HEK293 (cell line): ENCODE measurements around the gene LECT2.

ENCODE experiments used
- CTCF ChIA-PET: fragments of 350-600 bp; formaldehyde crosslinking; extraction: SDS; loops from one replicate; lab custom pipeline; 2021; ENCODE audit warnings: antibody characterized with exemption; lab: Yijun Ruan, JAX
- POLR2A ChIA-PET: fragments of 300-600 bp; formaldehyde crosslinking; extraction: SDS; loops from one replicate; lab custom pipeline; 2020; ENCODE audit warnings: antibody characterized with exemption, inconsistent platforms; lab: Yijun Ruan, JAX
- H3K27ac ChIP-seq: fragments of 200-500 bp; sonication (Bioruptor generic); 2 replicates; pipeline ENCODE4 v1.5.1; 2014; ENCODE audit warnings: low read depth, low read length, control low read depth, inconsistent platforms; ENCODE audit errors: extremely low read depth
- H3K36me3 ChIP-seq, 2 experiments: fragments of 200-500 bp in 1 of 2; sonication (Bioruptor generic) in 1 of 2; 1 replicate in 1 of 2; 2 replicates in 1 of 2; pipeline ENCODE4 v1.5.1; 2014 to 2017; ENCODE audit warnings: inconsistent platforms in 2 of 2, low read length in 2 of 2; ENCODE audit not compliant: control insufficient read depth in 2 of 2, insufficient read depth in 1 of 2
- H3K4me1 ChIP-seq: fragments of 200-500 bp; sonication (Bioruptor generic); 2 replicates; pipeline ENCODE4 v1.5.1; 2014; ENCODE audit warnings: mild to moderate bottlenecking, low read length, inconsistent platforms; ENCODE audit not compliant: control insufficient read depth, insufficient read depth
- H3K4me3 ChIP-seq: 2 replicates; pipeline ENCODE4 v1.5.1; 2011; ENCODE audit warnings: low read depth, mild to moderate bottlenecking, control low read depth, low read length, moderate library complexity
- H3K9me3 ChIP-seq: fragments of 200-500 bp; sonication (Bioruptor generic); 2 replicates; pipeline ENCODE4 v1.5.1; 2014; ENCODE audit warnings: low read depth, low read length, inconsistent platforms; ENCODE audit not compliant: control insufficient read depth, insufficient read depth
- KLF16 ChIP-seq: fragments of 450-650 bp; formaldehyde crosslinking; IDR thresholded peaks from 2 replicates; pipeline ENCODE4 v1.5.1; 2017; ENCODE audit warnings: missing biosample characterization, missing genetic modification characterization
- TCF7L2 ChIP-seq: IDR thresholded peaks from 2 replicates; pipeline ENCODE4 v1.6.1; 2011; ENCODE audit warnings: low read depth, mild to moderate bottlenecking, inconsistent platforms, low read length, moderate library complexity, borderline replicate concordance
- ZNF146 ChIP-seq: fragments of 450-650 bp; formaldehyde crosslinking; IDR thresholded peaks from 2 replicates; pipeline ENCODE4 v1.5.1; 2016; ENCODE audit warnings: missing biosample characterization, missing genetic modification characterization
- ZNF16 ChIP-seq: fragments of 450-650 bp; formaldehyde crosslinking; IDR thresholded peaks from 2 replicates; pipeline ENCODE4 v1.5.1; 2016; ENCODE audit warnings: low read depth, missing biosample characterization, missing genetic modification characterization
- ZNF184 ChIP-seq: fragments of 450-650 bp; IDR thresholded peaks from 2 replicates; pipeline ENCODE4 v1.5.1; 2018; ENCODE audit warnings: missing biosample characterization, mild to moderate bottlenecking, missing genetic modification characterization
- ZNF223 ChIP-seq: fragments of 450-650 bp; formaldehyde crosslinking; IDR thresholded peaks from 2 replicates; pipeline ENCODE4 v1.5.1; 2016; ENCODE audit warnings: missing biosample characterization, missing genetic modification characterization
- ZNF404 ChIP-seq: fragments of 450-650 bp; formaldehyde crosslinking; IDR thresholded peaks from 2 replicates; pipeline ENCODE4 v1.5.1; 2017; ENCODE audit warnings: missing biosample characterization, missing genetic modification characterization
- ZNF529 ChIP-seq: fragments of 450-650 bp; formaldehyde crosslinking; IDR thresholded peaks from 2 replicates; pipeline ENCODE4 v1.5.1; 2017; ENCODE audit warnings: missing genetic modification characterization, missing biosample characterization; ENCODE audit not compliant: insufficient replicate concordance
- ZNF530 ChIP-seq: fragments of 450-650 bp; formaldehyde crosslinking; IDR thresholded peaks from 2 replicates; pipeline ENCODE4 v1.5.1; 2016; ENCODE audit warnings: low read depth, missing biosample characterization, missing genetic modification characterization
- ZXDB ChIP-seq: fragments of 450-650 bp; formaldehyde crosslinking; IDR thresholded peaks from 2 replicates; pipeline ENCODE4 v1.5.1; 2016; ENCODE audit warnings: missing biosample characterization, missing genetic modification characterization
- TF ChIP-seq, protein P1 (sequence below): fragments of 450-650 bp; formaldehyde crosslinking; IDR thresholded peaks from 2 replicates; pipeline ENCODE4 v1.5.1; 2016; ENCODE audit warnings: missing biosample characterization, missing genetic modification characterization, low read depth
- TF ChIP-seq, protein P2 (sequence below): fragments of 450-650 bp; formaldehyde crosslinking; IDR thresholded peaks from 2 replicates; pipeline ENCODE4 v1.5.1; 2017; ENCODE audit warnings: missing biosample characterization, missing genetic modification characterization
- TF ChIP-seq, protein P3 (sequence below): fragments of 450-650 bp; formaldehyde crosslinking; IDR thresholded peaks from 2 replicates; pipeline ENCODE4 v1.5.1; 2016; ENCODE audit warnings: missing biosample characterization, missing genetic modification characterization
- TF ChIP-seq, protein P4 (sequence below): fragments of 450-650 bp; formaldehyde crosslinking; IDR thresholded peaks from 2 replicates; pipeline ENCODE4 v1.5.1; 2016; ENCODE audit warnings: missing biosample characterization, missing genetic modification characterization
- TF ChIP-seq, protein P5 (sequence below): fragments of 450-650 bp; formaldehyde crosslinking; IDR thresholded peaks from 2 replicates; pipeline ENCODE4 v1.5.1; 2016; ENCODE audit warnings: missing biosample characterization, missing genetic modification characterization

The LECT2 gene

DNA sequence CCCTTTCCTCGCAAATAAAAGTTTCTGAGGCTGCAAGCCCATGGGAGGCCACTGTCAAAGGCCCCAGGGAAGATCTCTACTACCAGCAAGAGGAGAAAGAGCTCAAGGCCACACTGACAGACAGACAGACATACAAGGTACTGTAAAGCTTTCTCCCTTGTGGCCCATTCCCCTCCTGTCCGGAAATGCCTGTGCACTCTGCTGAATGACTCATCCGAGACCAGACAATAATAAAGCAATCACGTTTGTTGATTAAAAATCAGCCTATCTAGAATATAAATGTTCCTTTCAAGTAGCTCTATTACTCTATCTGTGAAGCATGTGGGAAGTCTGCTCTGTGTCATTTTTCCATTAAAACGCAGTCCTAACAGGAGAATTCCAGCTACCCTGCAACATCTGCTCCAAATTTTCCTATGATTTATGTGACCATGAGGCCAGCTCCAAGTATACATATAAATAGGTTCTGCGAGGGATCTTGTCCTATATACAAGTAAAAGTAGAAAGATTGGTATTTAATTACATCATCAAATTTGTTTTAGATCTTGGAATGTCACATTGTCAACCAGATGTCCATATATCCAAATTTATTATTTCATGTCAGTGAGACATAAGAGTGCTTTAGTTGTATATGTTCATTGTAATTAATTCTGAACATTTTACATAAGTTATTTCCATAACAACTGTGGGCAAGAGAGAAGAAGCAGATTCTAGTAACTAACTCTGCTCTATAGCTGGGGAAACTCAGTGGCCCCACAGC lies 39.3 kb upstream of the LECT2 start:
- CTCF ChIA-PET, result interaction anchor here (0.6 to 2.5 kb wide), 7 partner anchors 16 to 141 kb away, joined by 3 to 14 read pairs (median 4); no protein-coding TSS in a partner anchor
- Histone ChIP-seq H3K9me3 (no peaks in the 10 kb centered on the region), H3K4me1 (no peaks in the 10 kb centered on the region), H3K27ac (0 out of 2 replicates have a peak overlapping the region, but pooled peaks have one; percentile 25), H3K36me3 (no peaks in the 10 kb centered on the region), H3K4me3 (no peak overlapping the region)
- TF ChIP-seq ZNF404 (tag by site-specific recombination) (no peak), ZNF146 (tag by site-specific recombination) (no peak)
- TF ChIP-seq, protein P1, sequence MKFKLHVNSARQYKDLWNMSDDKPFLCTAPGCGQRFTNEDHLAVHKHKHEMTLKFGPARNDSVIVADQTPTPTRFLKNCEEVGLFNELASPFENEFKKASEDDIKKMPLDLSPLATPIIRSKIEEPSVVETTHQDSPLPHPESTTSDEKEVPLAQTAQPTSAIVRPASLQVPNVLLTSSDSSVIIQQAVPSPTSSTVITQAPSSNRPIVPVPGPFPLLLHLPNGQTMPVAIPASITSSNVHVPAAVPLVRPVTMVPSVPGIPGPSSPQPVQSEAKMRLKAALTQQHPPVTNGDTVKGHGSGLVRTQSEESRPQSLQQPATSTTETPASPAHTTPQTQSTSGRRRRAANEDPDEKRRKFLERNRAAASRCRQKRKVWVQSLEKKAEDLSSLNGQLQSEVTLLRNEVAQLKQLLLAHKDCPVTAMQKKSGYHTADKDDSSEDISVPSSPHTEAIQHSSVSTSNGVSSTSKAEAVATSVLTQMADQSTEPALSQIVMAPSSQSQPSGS, result peak; percentile 68
- POLR2A ChIA-PET, result interaction anchor here (0.6 to 1.6 kb wide), 3 partner anchors 9 to 86 kb away, joined by 3 to 10 read pairs (median 3); no protein-coding TSS in a partner anchor

DNA sequence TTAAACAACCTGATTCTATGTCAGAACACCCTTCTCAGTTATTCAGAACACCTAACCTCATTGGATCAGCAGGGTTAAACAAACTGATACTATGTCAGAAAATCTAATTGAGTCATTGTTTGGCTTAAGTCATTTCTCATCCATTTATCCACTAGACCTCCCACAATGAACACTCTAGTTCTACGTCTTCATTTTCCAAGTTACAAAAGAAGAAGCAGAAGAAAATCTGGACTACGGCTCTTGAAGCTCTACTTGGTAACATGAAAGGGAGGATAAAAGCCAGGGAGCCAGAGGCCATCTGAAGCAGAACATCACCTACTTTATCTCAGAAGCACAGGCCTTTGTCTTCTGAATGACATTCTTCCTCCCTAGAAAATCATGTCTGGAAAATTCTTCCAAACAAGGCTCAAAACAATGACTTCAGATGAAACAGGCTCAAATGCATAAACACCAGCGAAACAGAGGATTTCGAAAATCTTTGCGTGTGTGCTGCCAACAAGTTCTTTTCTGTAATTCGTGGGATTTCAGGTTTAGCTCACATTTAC lies 38.6 kb upstream of the LECT2 start:
- ChIA-PET POLR2A (interaction anchor here (0.8 to 1.6 kb wide), 2 partner anchors 9 to 65 kb away, joined by 3 to 10 read pairs; no protein-coding TSS in a partner anchor), CTCF (interaction anchor here (0.6 to 2.5 kb wide), 7 partner anchors 15 to 141 kb away, joined by 3 to 14 read pairs (median 4); no protein-coding TSS in a partner anchor)
- Histone ChIP-seq H3K9me3 (no peaks in the 10 kb centered on the region), H3K4me3 (no peak overlapping the region), H3K4me1 (no peaks in the 10 kb centered on the region), H3K36me3 (no peaks in the 10 kb centered on the region), H3K27ac (0 out of 2 replicates have a peak overlapping the region, but pooled peaks have one; percentile 25)
- TF ChIP-seq, protein P2, sequence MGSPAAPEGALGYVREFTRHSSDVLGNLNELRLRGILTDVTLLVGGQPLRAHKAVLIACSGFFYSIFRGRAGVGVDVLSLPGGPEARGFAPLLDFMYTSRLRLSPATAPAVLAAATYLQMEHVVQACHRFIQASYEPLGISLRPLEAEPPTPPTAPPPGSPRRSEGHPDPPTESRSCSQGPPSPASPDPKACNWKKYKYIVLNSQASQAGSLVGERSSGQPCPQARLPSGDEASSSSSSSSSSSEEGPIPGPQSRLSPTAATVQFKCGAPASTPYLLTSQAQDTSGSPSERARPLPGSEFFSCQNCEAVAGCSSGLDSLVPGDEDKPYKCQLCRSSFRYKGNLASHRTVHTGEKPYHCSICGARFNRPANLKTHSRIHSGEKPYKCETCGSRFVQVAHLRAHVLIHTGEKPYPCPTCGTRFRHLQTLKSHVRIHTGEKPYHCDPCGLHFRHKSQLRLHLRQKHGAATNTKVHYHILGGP (tag by site-specific recombination), result no peak
- TF ChIP-seq ZXDB (tag by site-specific recombination), result no peak
- TF ChIP-seq, protein P3, sequence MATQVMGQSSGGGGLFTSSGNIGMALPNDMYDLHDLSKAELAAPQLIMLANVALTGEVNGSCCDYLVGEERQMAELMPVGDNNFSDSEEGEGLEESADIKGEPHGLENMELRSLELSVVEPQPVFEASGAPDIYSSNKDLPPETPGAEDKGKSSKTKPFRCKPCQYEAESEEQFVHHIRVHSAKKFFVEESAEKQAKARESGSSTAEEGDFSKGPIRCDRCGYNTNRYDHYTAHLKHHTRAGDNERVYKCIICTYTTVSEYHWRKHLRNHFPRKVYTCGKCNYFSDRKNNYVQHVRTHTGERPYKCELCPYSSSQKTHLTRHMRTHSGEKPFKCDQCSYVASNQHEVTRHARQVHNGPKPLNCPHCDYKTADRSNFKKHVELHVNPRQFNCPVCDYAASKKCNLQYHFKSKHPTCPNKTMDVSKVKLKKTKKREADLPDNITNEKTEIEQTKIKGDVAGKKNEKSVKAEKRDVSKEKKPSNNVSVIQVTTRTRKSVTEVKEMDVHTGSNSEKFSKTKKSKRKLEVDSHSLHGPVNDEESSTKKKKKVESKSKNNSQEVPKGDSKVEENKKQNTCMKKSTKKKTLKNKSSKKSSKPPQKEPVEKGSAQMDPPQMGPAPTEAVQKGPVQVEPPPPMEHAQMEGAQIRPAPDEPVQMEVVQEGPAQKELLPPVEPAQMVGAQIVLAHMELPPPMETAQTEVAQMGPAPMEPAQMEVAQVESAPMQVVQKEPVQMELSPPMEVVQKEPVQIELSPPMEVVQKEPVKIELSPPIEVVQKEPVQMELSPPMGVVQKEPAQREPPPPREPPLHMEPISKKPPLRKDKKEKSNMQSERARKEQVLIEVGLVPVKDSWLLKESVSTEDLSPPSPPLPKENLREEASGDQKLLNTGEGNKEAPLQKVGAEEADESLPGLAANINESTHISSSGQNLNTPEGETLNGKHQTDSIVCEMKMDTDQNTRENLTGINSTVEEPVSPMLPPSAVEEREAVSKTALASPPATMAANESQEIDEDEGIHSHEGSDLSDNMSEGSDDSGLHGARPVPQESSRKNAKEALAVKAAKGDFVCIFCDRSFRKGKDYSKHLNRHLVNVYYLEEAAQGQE (tag by site-specific recombination), result no peak
- no peak for TF ChIP-seq ZNF223 (tag by site-specific recombination)
- TF ChIP-seq ZNF529 (tag by site-specific recombination), result no peak
- TF ChIP-seq, protein P4, sequence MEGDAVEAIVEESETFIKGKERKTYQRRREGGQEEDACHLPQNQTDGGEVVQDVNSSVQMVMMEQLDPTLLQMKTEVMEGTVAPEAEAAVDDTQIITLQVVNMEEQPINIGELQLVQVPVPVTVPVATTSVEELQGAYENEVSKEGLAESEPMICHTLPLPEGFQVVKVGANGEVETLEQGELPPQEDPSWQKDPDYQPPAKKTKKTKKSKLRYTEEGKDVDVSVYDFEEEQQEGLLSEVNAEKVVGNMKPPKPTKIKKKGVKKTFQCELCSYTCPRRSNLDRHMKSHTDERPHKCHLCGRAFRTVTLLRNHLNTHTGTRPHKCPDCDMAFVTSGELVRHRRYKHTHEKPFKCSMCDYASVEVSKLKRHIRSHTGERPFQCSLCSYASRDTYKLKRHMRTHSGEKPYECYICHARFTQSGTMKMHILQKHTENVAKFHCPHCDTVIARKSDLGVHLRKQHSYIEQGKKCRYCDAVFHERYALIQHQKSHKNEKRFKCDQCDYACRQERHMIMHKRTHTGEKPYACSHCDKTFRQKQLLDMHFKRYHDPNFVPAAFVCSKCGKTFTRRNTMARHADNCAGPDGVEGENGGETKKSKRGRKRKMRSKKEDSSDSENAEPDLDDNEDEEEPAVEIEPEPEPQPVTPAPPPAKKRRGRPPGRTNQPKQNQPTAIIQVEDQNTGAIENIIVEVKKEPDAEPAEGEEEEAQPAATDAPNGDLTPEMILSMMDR (tag by site-specific recombination), result no peak
- no peak for TF ChIP-seq ZNF530 (tag by site-specific recombination)
- TF ChIP-seq KLF16, result no peak
- no peak for TF ChIP-seq ZNF184 (tag by site-specific recombination)
- no peak for TF ChIP-seq TCF7L2
- no peak for TF ChIP-seq ZNF16 (tag by site-specific recombination)
- TF ChIP-seq, protein P5, sequence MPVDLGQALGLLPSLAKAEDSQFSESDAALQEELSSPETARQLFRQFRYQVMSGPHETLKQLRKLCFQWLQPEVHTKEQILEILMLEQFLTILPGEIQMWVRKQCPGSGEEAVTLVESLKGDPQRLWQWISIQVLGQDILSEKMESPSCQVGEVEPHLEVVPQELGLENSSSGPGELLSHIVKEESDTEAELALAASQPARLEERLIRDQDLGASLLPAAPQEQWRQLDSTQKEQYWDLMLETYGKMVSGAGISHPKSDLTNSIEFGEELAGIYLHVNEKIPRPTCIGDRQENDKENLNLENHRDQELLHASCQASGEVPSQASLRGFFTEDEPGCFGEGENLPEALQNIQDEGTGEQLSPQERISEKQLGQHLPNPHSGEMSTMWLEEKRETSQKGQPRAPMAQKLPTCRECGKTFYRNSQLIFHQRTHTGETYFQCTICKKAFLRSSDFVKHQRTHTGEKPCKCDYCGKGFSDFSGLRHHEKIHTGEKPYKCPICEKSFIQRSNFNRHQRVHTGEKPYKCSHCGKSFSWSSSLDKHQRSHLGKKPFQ, result no peak
